ENCODE results near the gene CYP51A1.

- peak; percentile 78 for TF ChIP-seq CTCF (IDR thresholded peaks at IDR 0.05; ENCODE audit: insufficient read depth, low read depth, low read length)
- TF ChIP-seq EZH2 (IDR thresholded peaks at IDR 0.05; ENCODE audit: insufficient read depth, low read length), result no peak
Measured at GRCh38 chr7:92178928-92179924, 44.9 kb upstream of the CYP51A1 start, which contains the start of gene LRRD1.

Measured in astrocyte (in vitro differentiated cells and primary cell).